IPS-18a (cell line): ENCODE results near the gene TRIM51.
"Not testable (repeated sequence)": the region's sequence is repeated elsewhere in the genome, so short reads cannot be mapped to it uniquely, and the experiment has no call there.

ENCODE experiments used
- H3K27ac ChIP-seq: one replicate; pipeline ENCODE4 v1.5.1; 2013; ENCODE audit warnings: low read length
- H3K27me3 ChIP-seq: one replicate; pipeline ENCODE4 v1.6.1; 2013; ENCODE audit warnings: mild to moderate bottlenecking, low read length; ENCODE audit not compliant: control insufficient read depth, insufficient read depth
- H3K36me3 ChIP-seq: one replicate; pipeline ENCODE4 v1.6.1; 2013; ENCODE audit warnings: low read depth, low read length; ENCODE audit not compliant: control insufficient read depth
- H3K4me1 ChIP-seq: one replicate; pipeline ENCODE4 v1.6.1; 2013; ENCODE audit warnings: low read depth, low read length; ENCODE audit not compliant: control insufficient read depth
- H3K4me3 ChIP-seq: one replicate; pipeline ENCODE4 v1.5.1; 2013; ENCODE audit warnings: low read length
- H3K9ac ChIP-seq: one replicate; pipeline ENCODE4 v1.6.1; 2013; ENCODE audit warnings: mild to moderate bottlenecking, low read length, moderate library complexity
- H3K9me3 ChIP-seq: one replicate; pipeline ENCODE4 v1.6.1; 2013; ENCODE audit warnings: low read depth, low read length; ENCODE audit not compliant: control insufficient read depth

Gene TRIM51, protein sequence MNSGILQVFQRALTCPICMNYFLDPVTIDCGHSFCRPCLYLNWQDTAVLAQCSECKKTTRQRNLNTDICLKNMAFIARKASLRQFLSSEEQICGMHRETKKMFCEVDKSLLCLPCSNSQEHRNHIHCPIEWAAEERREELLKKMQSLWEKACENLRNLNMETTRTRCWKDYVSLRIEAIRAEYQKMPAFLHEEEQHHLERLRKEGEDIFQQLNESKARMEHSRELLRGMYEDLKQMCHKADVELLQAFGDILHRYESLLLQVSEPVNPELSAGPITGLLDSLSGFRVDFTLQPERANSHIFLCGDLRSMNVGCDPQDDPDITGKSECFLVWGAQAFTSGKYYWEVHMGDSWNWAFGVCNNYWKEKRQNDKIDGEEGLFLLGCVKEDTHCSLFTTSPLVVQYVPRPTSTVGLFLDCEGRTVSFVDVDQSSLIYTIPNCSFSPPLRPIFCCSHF

DNA sequence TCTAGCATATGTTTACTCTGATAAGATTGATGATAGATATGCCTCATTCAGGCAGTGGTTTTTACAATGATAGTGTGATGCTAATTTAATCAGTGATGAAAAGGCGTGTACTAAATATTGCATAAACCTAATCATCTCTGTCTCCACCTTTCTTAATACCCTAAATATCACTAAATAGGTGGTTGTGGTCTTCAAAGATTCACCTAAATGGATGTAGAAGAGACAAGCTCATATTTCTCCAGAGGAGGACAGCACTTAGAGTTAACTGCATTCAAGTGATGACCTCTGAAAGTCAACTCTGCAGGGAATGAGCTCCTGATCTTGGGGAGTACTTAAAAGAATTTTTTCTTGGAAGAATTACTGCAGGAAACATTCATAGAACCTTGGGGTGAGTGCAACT, at the start of gene TRIM51:
TRIM51 (plus strand) TSS at position 301 of the 400 bp plus-strand sequence. CDS start 2,132 bp downstream, outside the sequence.
- H3K9ac ChIP-seq, H3K36me3 ChIP-seq, H3K27me3 ChIP-seq, H3K4me3 ChIP-seq, H3K4me1 ChIP-seq, H3K27ac ChIP-seq: not testable (repeated sequence)
- peaks cover 18% of the 10 kb centered on the region for H3K9me3 ChIP-seq

DNA sequence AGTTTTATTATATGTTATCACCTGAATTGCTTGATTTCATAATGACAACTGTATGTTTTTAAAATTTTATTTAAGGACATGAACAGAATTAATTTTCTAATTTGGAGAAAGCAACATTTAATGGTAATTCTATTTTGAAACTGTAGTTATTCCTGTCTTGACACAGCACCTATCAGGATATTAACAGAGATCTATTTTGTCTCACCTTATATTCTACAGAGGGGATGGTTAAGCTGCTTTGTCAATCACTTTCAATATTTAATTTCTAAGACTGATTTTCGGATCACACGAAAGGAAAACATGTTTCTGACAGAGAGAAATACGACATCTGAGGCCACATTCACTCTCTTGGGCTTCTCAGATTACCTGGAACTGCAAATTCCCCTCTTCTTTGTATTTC, 44.6 kb upstream of the TRIM51 start, which contains the start of gene OR5D16:
OR5D16 (plus strand) TSS at position 301 of the 400 bp plus-strand sequence; CDS start at position 301, 0 bp downstream.
- Histone ChIP-seq H3K27ac (no peak within 1 kb of the TSS), H3K36me3 (no peaks in the 10 kb centered on the region), H3K27me3 (no peaks in the 10 kb centered on the region), H3K4me3 (no peak within 1 kb of the TSS), H3K4me1 (no peaks in the 10 kb centered on the region), H3K9me3 (peaks cover 59% of the 10 kb centered on the region), H3K9ac (no peak within 1 kb of the TSS)

DNA sequence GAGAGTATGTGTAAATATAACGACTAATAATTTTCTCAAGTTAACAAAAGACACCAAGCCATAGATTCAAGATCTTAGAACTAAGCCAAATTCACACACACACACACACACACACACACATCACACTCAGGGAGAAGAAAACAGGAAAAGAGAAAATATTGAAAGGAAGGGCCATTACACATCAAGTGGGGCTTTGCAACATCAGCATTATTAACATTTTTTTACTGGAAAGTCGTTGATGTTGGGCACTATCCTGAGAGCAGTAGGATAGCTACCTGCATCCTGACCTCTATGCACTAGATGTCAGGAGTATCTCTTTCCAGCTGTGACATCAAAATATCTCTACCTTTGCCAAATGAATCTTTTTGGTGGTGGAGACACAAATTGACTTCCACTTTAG, 35.6 kb upstream of the TRIM51 start:
- Histone ChIP-seq H3K36me3 (no peaks in the 10 kb centered on the region), H3K27ac (no peak overlapping the region), H3K9me3 (peaks cover 62% of the 10 kb centered on the region), H3K4me1 (no peaks in the 10 kb centered on the region), H3K27me3 (no peaks in the 10 kb centered on the region), H3K9ac (no peak overlapping the region), H3K4me3 (no peak overlapping the region)

DNA sequence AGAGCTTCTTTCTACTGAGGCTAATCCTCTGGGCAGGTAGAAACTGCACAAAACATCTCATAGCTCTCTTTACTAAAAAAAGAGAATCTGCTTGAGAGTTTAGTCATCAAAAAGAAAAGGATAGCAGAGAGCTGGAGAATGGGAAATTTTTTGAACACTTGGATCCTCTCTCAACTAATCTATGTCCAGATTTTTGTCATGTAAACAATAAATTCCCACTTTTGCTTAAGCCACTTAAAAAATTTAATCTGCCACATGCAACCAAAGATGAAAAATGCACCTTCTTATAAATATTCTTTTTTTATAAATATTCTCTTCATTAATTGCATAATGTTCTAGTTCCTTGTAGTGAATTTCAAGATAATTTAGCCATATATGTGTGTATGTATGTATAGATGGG, 34.1 kb upstream of the TRIM51 start:
- Histone ChIP-seq H3K27me3 (no peaks in the 10 kb centered on the region), H3K4me3 (no peak overlapping the region), H3K27ac (no peak overlapping the region), H3K9ac (no peak overlapping the region), H3K36me3 (no peaks in the 10 kb centered on the region), H3K4me1 (no peaks in the 10 kb centered on the region), H3K9me3 (peaks cover 72% of the 10 kb centered on the region)

DNA sequence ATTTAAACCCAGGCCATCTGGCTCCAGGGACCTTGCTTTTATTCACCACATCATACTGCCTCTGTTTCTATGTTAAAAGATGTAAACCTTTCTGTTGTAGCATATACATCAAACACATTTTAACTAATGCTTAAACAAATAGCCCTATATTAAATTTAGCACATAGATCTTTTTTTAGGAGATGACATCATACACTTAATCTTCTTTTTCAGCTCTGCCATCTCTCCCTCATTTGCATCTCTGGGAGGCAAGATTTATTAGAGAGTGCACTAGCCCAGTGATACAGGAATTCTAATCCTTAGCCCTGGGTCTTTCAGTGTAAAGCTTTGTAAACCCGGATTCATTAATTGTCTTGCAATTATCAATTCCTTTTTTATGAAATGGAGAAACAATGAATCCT, 31.0 kb upstream of the TRIM51 start:
- Histone ChIP-seq H3K9ac (no peak overlapping the region), H3K27ac (no peak overlapping the region), H3K4me3 (no peak overlapping the region), H3K27me3 (no peaks in the 10 kb centered on the region), H3K36me3 (no peaks in the 10 kb centered on the region), H3K9me3 (peaks cover 72% of the 10 kb centered on the region), H3K4me1 (no peaks in the 10 kb centered on the region)

DNA sequence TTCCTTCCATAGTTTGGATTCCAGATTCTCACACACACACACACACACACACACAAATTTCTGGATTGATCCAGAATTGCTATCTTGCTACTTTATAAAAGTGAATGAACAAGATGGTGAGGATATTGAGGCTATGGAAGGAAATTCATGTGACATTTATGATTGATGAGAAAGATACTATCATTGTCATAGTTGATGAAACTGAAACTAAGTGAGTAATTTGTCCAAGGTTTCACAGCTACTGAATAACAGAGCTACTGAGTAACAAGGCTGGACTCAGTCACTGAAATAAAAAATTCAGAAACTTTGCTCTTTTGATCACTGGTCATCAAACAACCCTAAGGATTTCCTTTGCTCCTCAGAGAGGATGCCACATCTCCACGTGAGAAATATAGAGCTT, 28.4 kb upstream of the TRIM51 start:
- Histone ChIP-seq H3K27ac (no peak overlapping the region), H3K9ac (no peak overlapping the region), H3K4me1 (no peaks in the 10 kb centered on the region), H3K9me3 (peaks cover 82% of the 10 kb centered on the region), H3K27me3 (no peaks in the 10 kb centered on the region), H3K4me3 (no peak overlapping the region), H3K36me3 (no peaks in the 10 kb centered on the region)

DNA sequence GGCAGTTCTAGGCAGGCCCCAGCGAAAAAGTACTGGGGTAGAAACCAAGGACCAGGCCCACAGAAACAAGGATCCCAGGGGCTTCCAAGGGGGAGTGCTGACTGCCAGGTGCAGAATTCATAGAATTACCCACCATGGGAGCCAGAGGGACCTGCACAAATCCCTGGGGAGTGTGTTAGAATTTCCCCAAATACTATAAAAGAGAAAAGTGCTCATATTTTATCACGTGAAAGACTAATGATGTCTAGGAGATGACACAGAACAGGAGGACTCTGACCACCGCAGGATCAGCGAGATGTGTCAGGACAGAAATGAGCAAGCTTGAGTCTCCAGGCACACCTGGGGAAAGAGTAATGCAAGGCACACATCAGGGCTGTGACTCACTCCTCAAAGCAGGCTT, 15.7 kb upstream of the TRIM51 start:
- H3K9me3 ChIP-seq = peaks cover 16% of the 10 kb centered on the region
- H3K4me3 ChIP-seq, H3K27me3 ChIP-seq, H3K36me3 ChIP-seq, H3K4me1 ChIP-seq, H3K27ac ChIP-seq, H3K9ac ChIP-seq: not testable (repeated sequence)

DNA sequence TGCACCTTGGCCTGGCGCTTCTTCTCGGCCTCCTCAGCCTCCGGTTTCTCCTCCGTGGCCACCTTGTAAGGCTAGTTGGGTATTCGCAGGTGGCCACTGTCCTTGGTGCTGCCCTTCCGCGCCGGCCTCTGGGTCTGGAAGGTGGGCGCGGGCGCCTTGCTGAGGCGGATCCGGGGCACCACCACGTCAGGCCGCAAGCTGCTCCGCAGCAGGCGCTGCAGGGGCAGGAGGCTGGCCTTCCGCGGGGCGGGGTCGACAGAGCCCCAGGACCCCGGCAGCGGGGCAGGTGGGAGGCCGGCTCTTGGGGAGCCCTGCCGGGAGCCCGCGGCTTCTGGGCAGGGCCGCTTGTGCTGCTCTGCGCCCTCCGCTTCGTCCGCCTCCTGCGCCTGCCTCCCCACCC, 10.4 kb upstream of the TRIM51 start:
- not testable (repeated sequence) for H3K27ac ChIP-seq, H3K9ac ChIP-seq, H3K4me1 ChIP-seq, H3K4me3 ChIP-seq, H3K27me3 ChIP-seq, H3K36me3 ChIP-seq
- peaks cover 15% of the 10 kb centered on the region for H3K9me3 ChIP-seq

DNA sequence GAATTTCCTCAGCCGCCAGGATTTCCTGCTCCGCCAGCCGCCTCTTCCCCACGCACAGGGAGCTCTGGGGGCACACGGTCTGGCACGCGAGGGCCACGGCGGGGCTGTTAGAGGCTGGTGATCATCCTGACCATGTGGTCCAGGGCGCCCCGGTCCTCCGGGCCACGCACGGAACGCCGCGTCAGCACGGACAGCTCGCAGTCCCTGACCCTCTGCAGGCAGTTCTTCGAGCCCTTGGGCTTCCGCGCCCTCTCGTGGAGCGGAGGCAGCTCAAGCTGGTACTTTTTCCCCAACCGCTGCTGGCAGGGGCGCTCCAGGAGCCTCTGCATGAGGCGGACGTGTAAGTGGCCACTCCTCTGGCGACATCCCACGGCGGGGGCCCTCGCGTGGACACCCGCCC, 10.0 kb upstream of the TRIM51 start:
- H3K9ac ChIP-seq, H3K27ac ChIP-seq, H3K27me3 ChIP-seq, H3K4me1 ChIP-seq, H3K4me3 ChIP-seq, H3K36me3 ChIP-seq: not testable (repeated sequence)
- peaks cover 17% of the 10 kb centered on the region for H3K9me3 ChIP-seq

DNA sequence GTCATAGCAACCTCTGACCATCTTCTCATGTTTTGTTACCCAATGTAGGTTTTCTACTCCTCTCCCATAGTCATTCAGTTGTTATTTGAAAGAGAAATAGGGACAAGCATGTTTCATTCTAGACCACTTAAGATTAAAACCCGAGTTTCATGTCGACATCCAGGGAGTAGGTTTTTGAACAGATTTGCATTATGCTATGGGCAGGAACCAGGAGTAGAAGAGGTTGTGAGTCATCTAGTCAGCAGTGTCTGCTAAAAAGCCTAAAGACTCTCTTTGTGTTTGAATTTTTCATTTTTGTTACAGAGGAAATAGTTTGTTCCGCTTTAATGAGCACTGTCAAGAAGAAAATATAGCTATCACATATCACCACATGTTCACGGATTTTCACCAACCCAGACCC, 1.9 kb downstream of the TRIM51 start:
- not testable (repeated sequence) for H3K9ac ChIP-seq, H3K27me3 ChIP-seq, H3K4me3 ChIP-seq, H3K4me1 ChIP-seq, H3K36me3 ChIP-seq, H3K27ac ChIP-seq
- H3K9me3 ChIP-seq = peaks cover 19% of the 10 kb centered on the region

DNA sequence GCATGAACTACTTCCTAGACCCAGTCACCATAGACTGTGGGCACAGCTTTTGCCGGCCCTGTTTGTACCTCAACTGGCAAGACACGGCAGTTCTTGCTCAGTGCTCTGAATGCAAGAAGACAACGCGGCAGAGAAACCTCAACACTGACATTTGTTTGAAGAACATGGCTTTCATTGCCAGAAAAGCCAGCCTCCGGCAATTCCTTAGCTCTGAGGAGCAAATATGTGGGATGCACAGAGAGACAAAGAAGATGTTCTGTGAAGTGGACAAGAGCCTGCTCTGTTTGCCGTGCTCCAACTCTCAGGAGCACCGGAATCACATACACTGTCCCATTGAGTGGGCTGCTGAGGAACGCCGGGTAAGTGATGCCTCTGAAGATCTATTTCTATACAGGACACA, 2.4 kb downstream of the TRIM51 start:
- not testable (repeated sequence) for H3K4me3 ChIP-seq, H3K4me1 ChIP-seq, H3K27ac ChIP-seq, H3K9ac ChIP-seq, H3K36me3 ChIP-seq, H3K27me3 ChIP-seq
- peaks cover 19% of the 10 kb centered on the region for H3K9me3 ChIP-seq

DNA sequence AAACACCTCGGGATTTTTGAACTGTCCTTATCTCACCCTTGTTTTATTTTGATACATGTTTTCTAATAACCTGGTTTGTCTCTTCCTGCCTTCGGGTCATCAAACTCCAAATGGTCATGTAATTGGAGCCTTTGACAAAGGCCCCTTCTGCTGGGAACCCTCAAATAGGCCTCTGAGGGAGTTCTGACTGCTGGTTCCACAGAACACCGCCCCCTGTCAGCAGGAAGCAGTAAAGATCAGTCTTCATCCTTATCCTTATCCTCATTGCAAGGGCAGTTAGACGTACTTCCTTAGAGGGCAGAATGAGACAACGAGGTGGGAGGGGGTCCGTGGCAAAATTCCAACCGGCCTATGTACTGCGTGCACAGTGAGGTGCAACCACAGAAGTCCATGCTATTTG, 12.1 kb downstream of the TRIM51 start:
- H3K36me3 ChIP-seq = no peaks in the 10 kb centered on the region
- H3K4me1 ChIP-seq = no peaks in the 10 kb centered on the region
- H3K9ac ChIP-seq = no peak overlapping the region
- H3K4me3 ChIP-seq = no peak overlapping the region
- H3K27ac ChIP-seq = no peak overlapping the region
- no peaks in the 10 kb centered on the region for H3K27me3 ChIP-seq
- peaks cover 25% of the 10 kb centered on the region for H3K9me3 ChIP-seq
